H1 (cell line): ENCODE measurements around the gene WWP2. TPM values are rescaled to one million over a fixed set of nuclear protein-coding genes. Genes with fewer than 3 reads are reported as not detected.

ENCODE experiments used
- CTCF ChIA-PET: fragments of 300-600 bp; sonication (Branson Sonifier 250); formaldehyde crosslinking; loops from one replicate; lab custom pipeline; 2021; ENCODE audit not compliant: partially characterized antibody; lab: Charles Lee
- POLR2A ChIA-PET: fragments of 300-600 bp; sonication (Branson Sonifier 250); formaldehyde crosslinking; loops from one replicate; lab custom pipeline; 2021; ENCODE audit warnings: inconsistent platforms; ENCODE audit not compliant: partially characterized antibody; lab: Charles Lee
- DNase-seq, 2 experiments: peaks; one replicate each; pipeline versions ENCODE4 v3.0.0 to v3.0.0-alpha.2; 2010 to 2022; ENCODE audit warnings: low spot score in 2 of 2, low read depth in 1 of 2, mixed read lengths in 1 of 2
- FAIRE-seq: peaks from 2 replicates; lab custom pipeline; 2011; peaks lifted over from hg19 to GRCh38; lab: Jason Lieb, UNC
- H2AFZ ChIP-seq: 2 replicates; pipeline ENCODE4 v1.8.1; 2012; ENCODE audit warnings: low read length, inconsistent platforms
- H2AK5ac ChIP-seq: 2 replicates; pipeline ENCODE4 v1.6.1; 2013; ENCODE audit warnings: low read depth, low read length
- H2BK120ac ChIP-seq: replicated peaks from 2 replicates; pipeline ENCODE3; 2013; ENCODE audit warnings: low read depth, low read length, inconsistent platforms
- H2BK12ac ChIP-seq: 2 replicates; pipeline ENCODE4 v1.6.1; 2013; ENCODE audit warnings: low read depth, low read length
- H2BK15ac ChIP-seq: 2 replicates; pipeline ENCODE4 v1.6.1; 2013; ENCODE audit warnings: low read length
- H2BK20ac ChIP-seq: 2 replicates; pipeline ENCODE4 v1.6.1; 2013; ENCODE audit warnings: low read length
- H2BK5ac ChIP-seq: 2 replicates; pipeline ENCODE4 v1.6.1; 2013; ENCODE audit warnings: low read depth, low read length
- H3K14ac ChIP-seq: 2 replicates; pipeline ENCODE4 v1.6.1; 2013; ENCODE audit warnings: inconsistent platforms; ENCODE audit not compliant: insufficient read length
- H3K18ac ChIP-seq: 2 replicates; pipeline ENCODE4 v1.6.1; 2013; ENCODE audit warnings: low read length; ENCODE audit errors: extremely low read depth
- H3K23ac ChIP-seq: 2 replicates; pipeline ENCODE4 v1.6.1; 2013; ENCODE audit warnings: inconsistent platforms; ENCODE audit not compliant: insufficient read length
- H3K23me2 ChIP-seq: 2 replicates; pipeline ENCODE4 v1.6.1; 2013; ENCODE audit warnings: low read depth, low read length
- H3K27ac ChIP-seq: 2 replicates; pipeline ENCODE4 v1.6.1; 2011; ENCODE audit warnings: low read depth, low read length, inconsistent platforms
- H3K27me3 ChIP-seq, 4 experiments: replicated peaks in 1 of 4; 1 replicate in 1 of 4; 2 replicates in 3 of 4; pipeline versions ENCODE4 v1.6.1 to v1.8.1; 2011 to 2013; ENCODE audit warnings: low read length in 3 of 4, mild to moderate bottlenecking in 3 of 4, inconsistent platforms in 2 of 4, mixed read lengths in 2 of 4, moderate library complexity in 1 of 4; ENCODE audit not compliant: control insufficient read depth in 3 of 4, insufficient read depth in 3 of 4; ENCODE audit errors: extremely low read depth in 1 of 4
- H3K36me3 ChIP-seq, 4 experiments: 2 replicates each; pipeline versions ENCODE4 v1.6.1 to v1.8.1; 2011 to 2013; ENCODE audit warnings: mild to moderate bottlenecking in 4 of 4, low read length in 3 of 4, moderate library complexity in 2 of 4, control low read depth in 1 of 4, inconsistent platforms in 1 of 4; ENCODE audit not compliant: insufficient read depth in 4 of 4, control insufficient read depth in 2 of 4
- H3K4ac ChIP-seq: replicated peaks from 2 replicates; pipeline ENCODE3; 2013; ENCODE audit warnings: low read length, low read depth, mixed read lengths, inconsistent platforms; ENCODE audit not compliant: insufficient read length
- H3K4me1 ChIP-seq, 4 experiments: replicated peaks in 1 of 4; 1 replicate in 1 of 4; 2 replicates in 3 of 4; pipeline versions ENCODE4 v1.6.1 to v1.8.1; 2011 to 2013; ENCODE audit warnings: low read length in 3 of 4, inconsistent platforms in 2 of 4, mixed read lengths in 1 of 4; ENCODE audit not compliant: insufficient read depth in 4 of 4, control insufficient read depth in 3 of 4
- H3K4me2 ChIP-seq, 2 experiments: 2 replicates each; pipeline versions ENCODE4 v1.6.1 to v1.8.1; 2011 to 2013; ENCODE audit warnings: low read depth in 2 of 2, low read length in 2 of 2, control low read depth in 1 of 2, inconsistent platforms in 1 of 2, mild to moderate bottlenecking in 1 of 2; ENCODE audit not compliant: insufficient read depth in 1 of 2
- H3K4me3 ChIP-seq, 4 experiments: fragments of 200-600, 300-600 bp in 1 of 4; sonication (generic), shearing (Covaris generic), sonication (Bioruptor Twin) in 1 of 4; 2 replicates each; pipeline versions ENCODE4 v1.5.1 to v1.8.1; 2011 to 2016; ENCODE audit warnings: low read length in 4 of 4, low read depth in 3 of 4, control low read depth in 2 of 4, inconsistent platforms in 2 of 4, mild to moderate bottlenecking in 2 of 4, mixed read lengths in 1 of 4, moderate library complexity in 1 of 4; ENCODE audit not compliant: insufficient read depth in 2 of 4; ENCODE audit errors: extremely low read depth in 1 of 4
- H3K56ac ChIP-seq: replicated peaks from 2 replicates; pipeline ENCODE3; 2013; ENCODE audit warnings: low read depth, mild to moderate bottlenecking, mixed read lengths, low read length, inconsistent platforms; ENCODE audit not compliant: insufficient read length
- H3K79me1 ChIP-seq: 2 replicates; pipeline ENCODE4 v1.6.1; 2013; ENCODE audit warnings: low read depth, low read length, control low read depth
- H3K79me2 ChIP-seq, 2 experiments: 2 replicates each; pipeline versions ENCODE4 v1.6.1 to v1.8.1; 2012 to 2013; ENCODE audit warnings: low read length in 2 of 2, mild to moderate bottlenecking in 2 of 2, inconsistent platforms in 1 of 2; ENCODE audit not compliant: insufficient read depth in 2 of 2, control insufficient read depth in 1 of 2
- H3K9ac ChIP-seq, 4 experiments: replicated peaks in 1 of 4; 1 replicate in 1 of 4; 2 replicates in 3 of 4; pipeline versions ENCODE4 v1.6.1 to v1.8.1; 2011 to 2013; ENCODE audit warnings: low read depth in 3 of 4, low read length in 3 of 4, control low read depth in 2 of 4, mild to moderate bottlenecking in 2 of 4, moderate library complexity in 2 of 4, inconsistent platforms in 1 of 4; ENCODE audit errors: extremely low read depth in 1 of 4
- H3K9me3 ChIP-seq, 2 experiments: 2 replicates each; pipeline versions ENCODE4 v1.6.1 to v1.8.1; 2012 to 2013; ENCODE audit warnings: mild to moderate bottlenecking in 2 of 2, moderate library complexity in 2 of 2, control low read depth in 1 of 2, inconsistent platforms in 1 of 2, low read depth in 1 of 2, low read length in 1 of 2, mixed read lengths in 1 of 2; ENCODE audit not compliant: insufficient read depth in 2 of 2
- H4K20me1 ChIP-seq, 2 experiments: replicated peaks in 1 of 2; 2 replicates each; pipeline versions ENCODE3 to v1.8.1; 2011 to 2013; ENCODE audit warnings: inconsistent platforms in 2 of 2, low read length in 2 of 2, mild to moderate bottlenecking in 1 of 2; ENCODE audit not compliant: insufficient read depth in 2 of 2, control insufficient read depth in 1 of 2
- H4K5ac ChIP-seq: 2 replicates; pipeline ENCODE4 v1.6.1; 2013; ENCODE audit warnings: low read length, low read depth, mixed read lengths, inconsistent platforms; ENCODE audit not compliant: insufficient read length
- H4K8ac ChIP-seq: 2 replicates; pipeline ENCODE4 v1.8.0; 2013; ENCODE audit warnings: mild to moderate bottlenecking, moderate library complexity, low read length, inconsistent platforms; ENCODE audit not compliant: insufficient read depth; ENCODE audit errors: extremely low read depth
- H4K91ac ChIP-seq: replicated peaks from 2 replicates; pipeline ENCODE3; 2013; ENCODE audit warnings: low read length, mixed read lengths, inconsistent platforms; ENCODE audit not compliant: insufficient read length
- CHD1 ChIP-seq: IDR thresholded peaks from 2 replicates; pipeline ENCODE4 v1.6.1; 2012; ENCODE audit warnings: low read depth, low read length, improper control_type of control experiment
- EZH2 ChIP-seq: fragments of 200-600 bp; sonication (generic); IDR thresholded peaks from 2 replicates; pipeline ENCODE4 v1.7.1; 2012; ENCODE audit warnings: low read depth, mild to moderate bottlenecking, moderate library complexity, low read length, inconsistent platforms; ENCODE audit not compliant: severe bottlenecking
- JUND ChIP-seq: IDR thresholded peaks from 2 replicates; pipeline ENCODE4 v1.6.1; 2011; ENCODE audit warnings: mild to moderate bottlenecking, improper control_type of control experiment, low read length
- PHF8 ChIP-seq: fragments of 200-600 bp; sonication (generic); conservative IDR thresholded peaks from 2 replicates; pipeline ENCODE4 v1.7.1; 2012; ENCODE audit warnings: low read depth, mild to moderate bottlenecking, inconsistent platforms, low read length, moderate library complexity
- SUZ12 ChIP-seq: fragments of 200-600 bp; sonication (generic); IDR thresholded peaks from 2 replicates; pipeline ENCODE4 v1.6.1; 2012; ENCODE audit warnings: mild to moderate bottlenecking, inconsistent platforms, low read length, moderate library complexity, mixed read lengths
- YY1 ChIP-seq: IDR thresholded peaks from 2 replicates; pipeline ENCODE4 v1.6.1; 2011; ENCODE audit warnings: low read depth, mild to moderate bottlenecking, low read length
- WGBS, 2 experiments: shearing (Covaris generic) in 1 of 2; methylation state at CpG; one replicate each; pipeline versions ENCODE4 v1.1.6 to v1.1.7; 2013 to 2015; ENCODE audit warnings: low lambda C conversion rate in 2 of 2, mixed read lengths in 2 of 2, inconsistent platforms in 1 of 2, low coverage in 1 of 2, missing lambda C conversion rate in 1 of 2; ENCODE audit not compliant: insufficient replicate concordance in 2 of 2, insufficient coverage in 1 of 2, insufficient read length in 1 of 2; ENCODE audit errors: extremely low coverage in 1 of 2, missing lambda C conversion rate in 1 of 2; 5-methylcytosine and 5-hydroxymethylcytosine counted together
- polyA plus RNA-seq, 7 experiments: library from polyadenylated mRNA; depleted of rRNA in 3 of 7; stranded (reverse) in 5 of 7; unstranded in 2 of 7; fragments of >200 nt in 5 of 7; fragments of 200-250 nt in 2 of 7; gene quantifications; 1 replicate in 5 of 7; 2 replicates in 1 of 7; 4 replicates in 1 of 7; pipeline versions ENCODE4 v1.2.1 to v1.2.3, GENCODE V29; 2011 to 2013; ENCODE audit warnings: missing spikeins in 2 of 7, mixed read lengths in 2 of 7
- total RNA-seq: library from RNA; stranded (reverse); fragmentation: NEBNext Ultra II Directional; extraction: Animal tissue kit (Norgen Biotek cat#: 25700); gene quantifications from 2 replicates; pipeline ENCODE4 v1.2.1, GENCODE V29; 2021
- TF ChIP-seq, protein P1 (sequence below): IDR thresholded peaks from 2 replicates; pipeline ENCODE4 v1.6.1; 2012; ENCODE audit warnings: inconsistent platforms
- TF ChIP-seq, protein P2 (sequence below): IDR thresholded peaks from 2 replicates; pipeline ENCODE4 v1.6.1; 2011; ENCODE audit warnings: low read length, improper control_type of control experiment

WWP2 gene
- total and polyA plus RNA-seq, 2 of the 8 experiments (the other 6 are each of a cell fraction or from before 2014, with no cell fraction given): 14.1 to 42.2 TPM

DNA sequence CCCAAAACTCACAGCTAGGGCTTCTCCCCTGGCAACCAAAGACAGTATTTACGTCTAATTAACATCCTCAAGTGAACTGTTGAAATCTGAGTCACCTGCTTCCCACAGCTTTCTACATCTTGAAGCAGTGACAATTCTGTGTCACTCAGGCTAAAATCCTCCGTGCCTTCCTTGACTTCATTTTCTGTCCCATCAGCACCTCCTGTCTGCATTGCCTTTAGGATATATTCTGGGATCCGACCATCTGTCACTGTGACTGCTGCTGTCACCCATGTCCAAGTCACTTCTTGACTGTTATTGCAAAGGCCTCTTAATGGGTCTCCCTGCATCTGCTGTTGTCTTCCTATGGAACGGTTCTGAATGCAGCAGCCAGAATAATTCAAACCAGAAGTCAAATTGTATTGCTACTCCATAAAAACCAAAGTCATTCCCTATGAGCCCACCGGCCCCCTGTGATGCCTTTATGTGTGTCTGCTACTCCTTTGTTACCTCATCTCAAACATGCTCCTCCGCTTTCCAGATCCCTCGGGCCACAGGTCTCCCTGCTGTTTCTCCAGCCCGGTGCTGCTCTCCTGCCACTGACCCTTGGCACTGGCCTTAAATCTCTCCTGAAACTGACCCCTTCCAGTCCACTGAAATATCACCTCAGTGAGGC is 56.9 kb downstream of the WWP2 start:
- Histone ChIP-seq H2BK120ac (no peak overlapping the region), H3K56ac (no peak overlapping the region), H2BK15ac (no peak overlapping the region), H3K4me3 (no peak overlapping the region), H3K79me1 (no peaks in the 10 kb centered on the region), H4K20me1 (no peaks in the 10 kb centered on the region), H3K27me3 (no peaks in the 10 kb centered on the region), H3K14ac (no peak overlapping the region), H2BK20ac (no peak overlapping the region), H3K4me1 (peaks cover 3 to 10% (median 5%) of the 10 kb centered on the region in 4 experiments; a peak in 6 of 7 replicates), H2BK12ac (no peak overlapping the region), H4K5ac (no peak overlapping the region), H2AK5ac (no peak overlapping the region), H3K79me2 (no peaks in the 10 kb centered on the region), H3K23me2 (peaks cover 2% of the 10 kb centered on the region; the same call in 1 of the 2 replicates), H3K23ac (no peak overlapping the region), H3K9me3 (no peaks in the 10 kb centered on the region), H2BK5ac (peak overlapping the region; percentile 48; the same call in 1 of the 2 replicates), H3K18ac (no peak overlapping the region; the same call in 1 of the 2 replicates), H2AFZ (no peak overlapping the region), H3K4me2 (peak overlapping the region; percentile 16; a peak in 2 of 4 replicates), H3K4ac (no peak overlapping the region), H3K36me3 (no peaks in the 10 kb centered on the region), H4K8ac (no peak overlapping the region), H3K9ac (no peak overlapping the region), H4K91ac (no peak overlapping the region), H3K27ac (no peak overlapping the region)
- TF ChIP-seq, protein P1, sequence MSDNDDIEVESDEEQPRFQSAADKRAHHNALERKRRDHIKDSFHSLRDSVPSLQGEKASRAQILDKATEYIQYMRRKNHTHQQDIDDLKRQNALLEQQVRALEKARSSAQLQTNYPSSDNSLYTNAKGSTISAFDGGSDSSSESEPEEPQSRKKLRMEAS: no peak
- TF ChIP-seq CHD1: no peak
- TF ChIP-seq PHF8: no peak
- TF ChIP-seq YY1: no peak
- TF ChIP-seq, protein P2, sequence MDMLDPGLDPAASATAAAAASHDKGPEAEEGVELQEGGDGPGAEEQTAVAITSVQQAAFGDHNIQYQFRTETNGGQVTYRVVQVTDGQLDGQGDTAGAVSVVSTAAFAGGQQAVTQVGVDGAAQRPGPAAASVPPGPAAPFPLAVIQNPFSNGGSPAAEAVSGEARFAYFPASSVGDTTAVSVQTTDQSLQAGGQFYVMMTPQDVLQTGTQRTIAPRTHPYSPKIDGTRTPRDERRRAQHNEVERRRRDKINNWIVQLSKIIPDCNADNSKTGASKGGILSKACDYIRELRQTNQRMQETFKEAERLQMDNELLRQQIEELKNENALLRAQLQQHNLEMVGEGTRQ: no peak
- TF ChIP-seq EZH2: no peak
- TF ChIP-seq SUZ12: no peak
- no peak for TF ChIP-seq JUND
- FAIRE-seq (no peak), DNase-seq (no peak)
- 80% methylated on average over 8 of the region's 8 CpGs; no CpG with 5 or more reads in 1 of the 2 experiments for WGBS, 2 experiments
- ChIA-PET POLR2A (no interaction called here), CTCF (interaction anchor here (0.6 to 1.2 kb wide), 4 partner anchors 22 to 215 kb away, joined by 3 to 4 read pairs (median 3); no protein-coding TSS in a partner anchor)
